Measurements from ENCODE around the gene ZSWIM6. TPM values are rescaled to one million over a fixed set of nuclear protein-coding genes. Genes with fewer than 3 reads are reported as not detected.
A peak's percentile ranks its signal among the peaks of the same experiment; 100 is the strongest.

ZSWIM6 gene
- total and polyA plus RNA-seq, 2 experiments from 2014 or later = 9.0 to 12.7 TPM

GRCh38 chr5:61298580-61298979 lies 33.5 kb upstream of the ZSWIM6 start:
- H3K4me2 ChIP-seq = no peak overlapping the region
- H2AFZ ChIP-seq = no peak overlapping the region
- H3K27me3 ChIP-seq = no peaks in the 10 kb centered on the region
- H4K20me1 ChIP-seq (ENCODE audit: insufficient read depth, poor library complexity, severe bottlenecking) = no peaks in the 10 kb centered on the region
- H3K4me1 ChIP-seq (ENCODE audit: insufficient read depth) = peaks cover 24% of the 10 kb centered on the region
- DNase-seq (ENCODE audit: low spot score) = peak; percentile 35
- TF ChIP-seq CTCF (IDR thresholded peaks at IDR 0.05; ENCODE audit: poor library complexity) (no peak), EZH2phosphoT487 (IDR thresholded peaks at IDR 0.05; ENCODE audit: low read depth, severe bottlenecking, unreplicated experiment) (no peak), EZH2 (IDR thresholded peaks at IDR 0.05; ENCODE audit: borderline replicate concordance) (no peak)
- no peaks in the 10 kb centered on the region for H3K36me3 ChIP-seq (replicated peaks; ENCODE audit: insufficient read depth, low read depth)
- peak overlapping the region; percentile 42 for H3K27ac ChIP-seq
- no peaks in the 10 kb centered on the region for H3K9me3 ChIP-seq (ENCODE audit: low read depth)
- WGBS (ENCODE audit: low lambda C conversion rate, missing lambda C conversion rate) = 71% methylated on average over 6 of the region's 6 CpGs
- H3K4me3 ChIP-seq = no peak overlapping the region
- no peaks in the 10 kb centered on the region for H3K9me2 ChIP-seq (replicated peaks; ENCODE audit: insufficient read depth)
- no peaks in the 10 kb centered on the region for H3K79me2 ChIP-seq

- Histone ChIP-seq H3K9me3 (ENCODE audit: low read depth) (no peaks in the 10 kb centered on the region), H2AFZ (no peak overlapping the region), H3K4me2 (no peak overlapping the region), H3K36me3 (replicated peaks; ENCODE audit: insufficient read depth, low read depth) (no peaks in the 10 kb centered on the region), H3K27ac (no peak overlapping the region), H3K79me2 (no peaks in the 10 kb centered on the region), H4K20me1 (ENCODE audit: insufficient read depth, poor library complexity, severe bottlenecking) (no peaks in the 10 kb centered on the region), H3K27me3 (no peaks in the 10 kb centered on the region), H3K4me1 (ENCODE audit: insufficient read depth) (peaks cover 24% of the 10 kb centered on the region), H3K4me3 (no peak overlapping the region), H3K9me2 (replicated peaks; ENCODE audit: insufficient read depth) (no peaks in the 10 kb centered on the region)
- TF ChIP-seq EZH2phosphoT487 (IDR thresholded peaks at IDR 0.05; ENCODE audit: low read depth, severe bottlenecking, unreplicated experiment) = no peak
- no peak for TF ChIP-seq CTCF (IDR thresholded peaks at IDR 0.05; ENCODE audit: poor library complexity)
- TF ChIP-seq EZH2 (IDR thresholded peaks at IDR 0.05; ENCODE audit: borderline replicate concordance) = no peak
- 78% methylated on average over 5 of the region's 5 CpGs for WGBS (ENCODE audit: low lambda C conversion rate, missing lambda C conversion rate)
- no peak for DNase-seq (ENCODE audit: low spot score)
Measured at GRCh38 chr5:61299261-61299681, 32.8 kb upstream of the ZSWIM6 start.

- Histone ChIP-seq H3K9me3 (ENCODE audit: low read depth) (no peaks in the 10 kb centered on the region), H3K36me3 (replicated peaks; ENCODE audit: insufficient read depth, low read depth) (no peaks in the 10 kb centered on the region), H4K20me1 (ENCODE audit: insufficient read depth, poor library complexity, severe bottlenecking) (no peaks in the 10 kb centered on the region), H3K4me1 (ENCODE audit: insufficient read depth) (peaks cover 29% of the 10 kb centered on the region), H3K4me2 (peak overlapping the region; percentile 65), H3K27me3 (no peaks in the 10 kb centered on the region), H3K4me3 (no peak overlapping the region), H3K79me2 (no peaks in the 10 kb centered on the region), H2AFZ (no peak overlapping the region), H3K27ac (peak overlapping the region; percentile 92), H3K9me2 (replicated peaks; ENCODE audit: insufficient read depth) (no peaks in the 10 kb centered on the region)
- 36% methylated on average over 9 of the region's 9 CpGs for WGBS (ENCODE audit: low lambda C conversion rate, missing lambda C conversion rate)
- TF ChIP-seq EZH2 (IDR thresholded peaks at IDR 0.05; ENCODE audit: borderline replicate concordance) (no peak), EZH2phosphoT487 (IDR thresholded peaks at IDR 0.05; ENCODE audit: low read depth, severe bottlenecking, unreplicated experiment) (no peak), CTCF (IDR thresholded peaks at IDR 0.05; ENCODE audit: poor library complexity) (no peak)
- peak; percentile 91 for DNase-seq (ENCODE audit: low spot score)
Measured at GRCh38 chr5:61301341-61302199, 30.5 kb upstream of the ZSWIM6 start.
